Activated CD4-positive, CD25-positive, alpha-beta regulatory T cell treated with anti-CD3 and anti-CD28 coated beads, Interleukin-2, amount 50 U/mL, for 24 hours (primary cell): ENCODE results near the gene TTYH1.
"Not testable (repeated sequence)": the region's sequence is repeated elsewhere in the genome, so short reads cannot be mapped to it uniquely, and the experiment has no call there.

Experiments
- ATAC-seq, 2 donors: fragments of 150-1000 bp; cut with Tn5 transposase; one replicate each; pipeline ENCODE4 v1.10.0; 2021; ENCODE audit warnings: mild to moderate bottlenecking in 1 of 2, moderate library complexity in 1 of 2

TTYH1 gene

GRCh38 chr19:54446349-54446748, 31.1 kb downstream of the TTYH1 start:
- not testable (repeated sequence) for ATAC-seq

GRCh38 chr19:54448040-54448773, 32.9 kb downstream of the TTYH1 start:
- ATAC-seq: peak; percentile 8 to 18

GRCh38 chr19:54448774-54449700, 33.8 kb downstream of the TTYH1 start, which contains the start of gene LENG8:
Gene LENG8, plus strand, starts transcription at chr19:54449199. Its CDS starts 2,146 bp downstream, at chr19:54451345.
- peak; percentile 91 to 94 for ATAC-seq

GRCh38 chr19:54449701-54450069, 34.4 kb downstream of the TTYH1 start:
- no peak for ATAC-seq

GRCh38 chr19:54451331-54451871, 36.1 kb downstream of the TTYH1 start:
- ATAC-seq: no peak

GRCh38 chr19:54451997-54452396, 36.7 kb downstream of the TTYH1 start:
- ATAC-seq: no peak

GRCh38 chr19:54452626-54453025, 37.4 kb downstream of the TTYH1 start:
- ATAC-seq: no peak

GRCh38 chr19:54453921-54454780, 38.9 kb downstream of the TTYH1 start:
- no peak for ATAC-seq

- ATAC-seq: no peak
Measured at GRCh38 chr19:54454781-54455675, 39.8 kb downstream of the TTYH1 start.

- ATAC-seq: no peak
Measured at GRCh38 chr19:54455786-54456422, 40.6 kb downstream of the TTYH1 start.

- no peak for ATAC-seq
Measured at GRCh38 chr19:54456423-54457373, 41.4 kb downstream of the TTYH1 start.

GRCh38 chr19:54457773-54458647, 42.7 kb downstream of the TTYH1 start:
- ATAC-seq: no peak

- no peak for ATAC-seq
Measured at GRCh38 chr19:54458648-54459281, 43.5 kb downstream of the TTYH1 start.

- no peak for ATAC-seq
Measured at GRCh38 chr19:54459282-54460229, 44.3 kb downstream of the TTYH1 start.

- no peak for ATAC-seq
Measured at GRCh38 chr19:54460230-54461005, 45.2 kb downstream of the TTYH1 start.

- no peak for ATAC-seq
Measured at GRCh38 chr19:54461210-54461609, 45.9 kb downstream of the TTYH1 start.
